Parathyroid adenoma (tissue), 2 donors: ENCODE results near the gene DNAH2.

Source experiments
- H2AFZ ChIP-seq: fragments of 300-600 bp; sonication (generic); one replicate; pipeline ENCODE4 v1.7.0; 2017; ENCODE audit warnings: antibody characterized with exemption, mild to moderate bottlenecking
- H3K27ac ChIP-seq: fragments of 300-600 bp; sonication (generic); one replicate; pipeline ENCODE4 v1.7.0; 2017
- H3K27me3 ChIP-seq: fragments of 300-600 bp; sonication (generic); one replicate; pipeline ENCODE4 v1.7.0; 2017; ENCODE audit warnings: low read length; ENCODE audit not compliant: control insufficient read depth, insufficient read depth
- H3K36me3 ChIP-seq: fragments of 300-600 bp; sonication (generic); one replicate; pipeline ENCODE4 v1.7.0; 2017; ENCODE audit warnings: low read length; ENCODE audit not compliant: control insufficient read depth, insufficient read depth
- H3K4me1 ChIP-seq: fragments of 300-600 bp; sonication (generic); one replicate; pipeline ENCODE4 v1.7.0; 2017; ENCODE audit warnings: control low read depth
- H3K4me2 ChIP-seq: fragments of 300-600 bp; sonication (generic); one replicate; pipeline ENCODE4 v1.7.0; 2017; ENCODE audit warnings: low read length
- H3K4me3 ChIP-seq: fragments of 300-600 bp; sonication (generic); one replicate; pipeline ENCODE4 v1.7.0; 2017; ENCODE audit warnings: low read depth, low read length
- H3K79me2 ChIP-seq: fragments of 300-600 bp; sonication (generic); one replicate; pipeline ENCODE4 v1.7.0; 2017; ENCODE audit warnings: control low read depth
- H3K9ac ChIP-seq: fragments of 300-600 bp; sonication (generic); one replicate; pipeline ENCODE4 v1.7.0; 2017; ENCODE audit warnings: mild to moderate bottlenecking
- H3K9me3 ChIP-seq: fragments of 300-600 bp; sonication (generic); one replicate; pipeline ENCODE4 v1.7.0; 2017; ENCODE audit warnings: low read length; ENCODE audit not compliant: control insufficient read depth
- CTCF ChIP-seq: fragments of 300-600 bp; sonication (generic); IDR thresholded peaks from one replicate; pipeline ENCODE4 v1.7.0; 2017; ENCODE audit warnings: antibody characterized with exemption, mild to moderate bottlenecking
- donor health status: primary hyperparathyroidism.

Gene DNAH2

GRCh38 chr17:7824021-7824924, 106.7 kb downstream of the DNAH2 start:
- H3K9ac ChIP-seq: no peak overlapping the region
- H3K9me3 ChIP-seq: no peaks in the 10 kb centered on the region
- no peaks in the 10 kb centered on the region for H3K36me3 ChIP-seq
- H3K27me3 ChIP-seq: no peaks in the 10 kb centered on the region
- no peaks in the 10 kb centered on the region for H3K79me2 ChIP-seq
- no peak overlapping the region for H3K4me2 ChIP-seq
- peaks cover 20% of the 10 kb centered on the region for H3K4me1 ChIP-seq
- no peak for TF ChIP-seq CTCF
- H3K27ac ChIP-seq: peak overlapping the region; percentile 69
- no peak overlapping the region for H3K4me3 ChIP-seq
- H2AFZ ChIP-seq: no peak overlapping the region

- H3K4me2 ChIP-seq: peak overlapping the region; percentile 3
- H3K9ac ChIP-seq: no peak overlapping the region
- TF ChIP-seq CTCF: peak; percentile 39
- no peaks in the 10 kb centered on the region for H3K9me3 ChIP-seq
- H3K4me1 ChIP-seq: peaks cover 20% of the 10 kb centered on the region
- H3K27me3 ChIP-seq: no peaks in the 10 kb centered on the region
- H2AFZ ChIP-seq: peak overlapping the region; percentile 61
- H3K4me3 ChIP-seq: no peak overlapping the region
- peak overlapping the region; percentile 69 for H3K27ac ChIP-seq
- H3K36me3 ChIP-seq: no peaks in the 10 kb centered on the region
- no peaks in the 10 kb centered on the region for H3K79me2 ChIP-seq
Observed at GRCh38 chr17:7825206-7825990, 107.9 kb downstream of the DNAH2 start.

- Histone ChIP-seq H3K79me2 (peaks cover 3% of the 10 kb centered on the region), H3K4me1 (peaks cover 10% of the 10 kb centered on the region), H3K4me3 (no peak overlapping the region), H3K4me2 (no peak overlapping the region), H2AFZ (no peak overlapping the region), H3K36me3 (no peaks in the 10 kb centered on the region), H3K9ac (no peak overlapping the region), H3K27ac (no peak overlapping the region), H3K9me3 (no peaks in the 10 kb centered on the region), H3K27me3 (no peaks in the 10 kb centered on the region)
- no peak for TF ChIP-seq CTCF
Observed at GRCh38 chr17:7830616-7831015, 113.1 kb downstream of the DNAH2 start.

- no peak overlapping the region for H3K4me2 ChIP-seq
- no peak overlapping the region for H2AFZ ChIP-seq
- peaks cover 5% of the 10 kb centered on the region for H3K4me1 ChIP-seq
- H3K9ac ChIP-seq: no peak overlapping the region
- H3K9me3 ChIP-seq: no peaks in the 10 kb centered on the region
- no peak overlapping the region for H3K4me3 ChIP-seq
- H3K27ac ChIP-seq: no peak overlapping the region
- TF ChIP-seq CTCF: no peak
- no peaks in the 10 kb centered on the region for H3K27me3 ChIP-seq
- H3K36me3 ChIP-seq: no peaks in the 10 kb centered on the region
- H3K79me2 ChIP-seq: peaks cover 3% of the 10 kb centered on the region
Observed at GRCh38 chr17:7831233-7831632, 113.7 kb downstream of the DNAH2 start.
